Lower lobe of right lung (tissue), 2 donors: ENCODE data around the gene DYTN. TPM values are rescaled to one million over a fixed set of nuclear protein-coding genes. Genes with fewer than 3 reads are reported as not detected.

Experiments
- ATAC-seq, 2 donors: fragments of 200-7000 bp; cut with Tn5 transposase; one replicate each; pipeline ENCODE4 v1.9.1; 2020 to 2022; ENCODE audit warnings: mild to moderate bottlenecking in 2 of 2, moderate library complexity in 2 of 2
- DNase-seq: peaks from one replicate; pipeline ENCODE4 v3.0.0-alpha.2; 2020
- H3K27ac ChIP-seq: fragments of 200-600 bp; one replicate; pipeline ENCODE4 v1.8.0; 2022
- H3K27me3 ChIP-seq: fragments of 200-600 bp; one replicate; pipeline ENCODE4 v1.8.0; 2022; ENCODE audit warnings: low read depth
- H3K36me3 ChIP-seq: fragments of 200-600 bp; one replicate; pipeline ENCODE4 v1.8.0; 2022; ENCODE audit warnings: mild to moderate bottlenecking
- H3K4me1 ChIP-seq: fragments of 200-600 bp; one replicate; pipeline ENCODE4 v1.8.0; 2022
- H3K4me3 ChIP-seq: fragments of 200-600 bp; one replicate; pipeline ENCODE4 v1.8.0; 2022; ENCODE audit warnings: mild to moderate bottlenecking
- H3K9me3 ChIP-seq: fragments of 200-600 bp; one replicate; pipeline ENCODE4 v1.8.0; 2022
- CTCF ChIP-seq: fragments of 200-600 bp; IDR thresholded peaks from one replicate; pipeline ENCODE4 v1.8.0; 2022; ENCODE audit warnings: antibody characterized with exemption, mild to moderate bottlenecking
- intact Hi-C: fragments of 100-400 bp; cut with DNase I; formaldehyde crosslinking; loops from one replicate; pipeline ENCODE4 v1.11.0; 2022
- total RNA-seq: library from RNA; stranded (reverse); fragmentation: NEBNext Ultra II Directional; extraction: Animal tissue kit (Norgen Biotek cat#: 25700); gene quantifications from one replicate; pipeline ENCODE4 v1.2.1, GENCODE V29; 2021
- donor health status: DM: no; HTN: yes; CAD: no; lungs with severe emphysema.

DYTN gene
- total RNA-seq, 1 donor from 2014 or later, result not detected

GRCh38 chr2:206603243-206603642, 115.0 kb downstream of the DYTN start:
- no peak for TF ChIP-seq CTCF
- Histone ChIP-seq H3K36me3 (no peaks in the 10 kb centered on the region), H3K9me3 (no peaks in the 10 kb centered on the region), H3K4me3 (no peak overlapping the region), H3K4me1 (no peaks in the 10 kb centered on the region), H3K27ac (no peak overlapping the region), H3K27me3 (no peaks in the 10 kb centered on the region)
- ATAC-seq, result no peak
- intact Hi-C loops, result no loop called here
- no peak for DNase-seq

Other genes starting within 250 kb of the DYTN start
- gene FAM237A, start 75.9 kb downstream of the DYTN start, total RNA-seq, result not detected
- gene MDH1B, start 46.9 kb upstream of the DYTN start, total RNA-seq, result 3.3 TPM
- 18.2 TPM for gene FASTKD2, start 47.2 kb upstream of the DYTN start, total RNA-seq
- not detected for gene CPO, start 221.1 kb upstream of the DYTN start, total RNA-seq